Measurements from ENCODE around the gene AMPH.

AMPH gene

GRCh38 chr7:38481401-38481800 lies 149.8 kb downstream of the AMPH start:
- FAIRE-seq (no peak), DNase-seq (ENCODE audit: insufficient read length, low spot score) (no peak)
- TF ChIP-seq POLR2A (IDR thresholded peaks at IDR 0.05; ENCODE audit: low read depth, low read length) (no peak), SPI1 (IDR thresholded peaks at IDR 0.05; ENCODE audit: low read depth, low read length) (no peak), PAX5 (IDR thresholded peaks at IDR 0.05; ENCODE audit: insufficient read depth, low read length, severe bottlenecking) (no peak), TAF1 (IDR thresholded peaks at IDR 0.05; ENCODE audit: low read depth, low read length) (no peak), POU2F2 (IDR thresholded peaks at IDR 0.05; ENCODE audit: low read depth, low read length) (no peak), POLR2AphosphoS5 (IDR thresholded peaks at IDR 0.05; ENCODE audit: low read depth, low read length) (no peak)

- FAIRE-seq (no peak), DNase-seq (ENCODE audit: insufficient read length, low spot score) (no peak)
- TF ChIP-seq PAX5 (IDR thresholded peaks at IDR 0.05; ENCODE audit: insufficient read depth, low read length, severe bottlenecking) (no peak), POU2F2 (IDR thresholded peaks at IDR 0.05; ENCODE audit: low read depth, low read length) (no peak), SPI1 (IDR thresholded peaks at IDR 0.05; ENCODE audit: low read depth, low read length) (no peak), POLR2A (IDR thresholded peaks at IDR 0.05; ENCODE audit: low read depth, low read length) (no peak), TAF1 (IDR thresholded peaks at IDR 0.05; ENCODE audit: low read depth, low read length) (no peak), POLR2AphosphoS5 (IDR thresholded peaks at IDR 0.05; ENCODE audit: low read depth, low read length) (no peak)
Measured at GRCh38 chr7:38478404-38478803, 152.8 kb downstream of the AMPH start.

GRCh38 chr7:38477333-38477732 lies 153.8 kb downstream of the AMPH start:
- FAIRE-seq (no peak), DNase-seq (ENCODE audit: insufficient read length, low spot score) (no peak)
- TF ChIP-seq POLR2A (IDR thresholded peaks at IDR 0.05; ENCODE audit: low read depth, low read length): no peak
- no peak for TF ChIP-seq SPI1 (IDR thresholded peaks at IDR 0.05; ENCODE audit: low read depth, low read length)
- TF ChIP-seq TAF1 (IDR thresholded peaks at IDR 0.05; ENCODE audit: low read depth, low read length): no peak
- no peak for TF ChIP-seq POLR2AphosphoS5 (IDR thresholded peaks at IDR 0.05; ENCODE audit: low read depth, low read length)
- no peak for TF ChIP-seq PAX5 (IDR thresholded peaks at IDR 0.05; ENCODE audit: insufficient read depth, low read length, severe bottlenecking)
- TF ChIP-seq POU2F2 (IDR thresholded peaks at IDR 0.05; ENCODE audit: low read depth, low read length): no peak

- DNase-seq (ENCODE audit: insufficient read length, low spot score) (no peak), FAIRE-seq (no peak)
- TF ChIP-seq SPI1 (IDR thresholded peaks at IDR 0.05; ENCODE audit: low read depth, low read length): no peak
- no peak for TF ChIP-seq TAF1 (IDR thresholded peaks at IDR 0.05; ENCODE audit: low read depth, low read length)
- TF ChIP-seq POLR2AphosphoS5 (IDR thresholded peaks at IDR 0.05; ENCODE audit: low read depth, low read length): no peak
- no peak for TF ChIP-seq PAX5 (IDR thresholded peaks at IDR 0.05; ENCODE audit: insufficient read depth, low read length, severe bottlenecking)
- no peak for TF ChIP-seq POU2F2 (IDR thresholded peaks at IDR 0.05; ENCODE audit: low read depth, low read length)
- TF ChIP-seq POLR2A (IDR thresholded peaks at IDR 0.05; ENCODE audit: low read depth, low read length): no peak
Measured at GRCh38 chr7:38476764-38477163, 154.4 kb downstream of the AMPH start.

- no peak for DNase-seq (ENCODE audit: insufficient read length, low spot score)
- FAIRE-seq: no peak
- TF ChIP-seq TAF1 (IDR thresholded peaks at IDR 0.05; ENCODE audit: low read depth, low read length): no peak
- no peak for TF ChIP-seq POU2F2 (IDR thresholded peaks at IDR 0.05; ENCODE audit: low read depth, low read length)
- TF ChIP-seq POLR2A (IDR thresholded peaks at IDR 0.05; ENCODE audit: low read depth, low read length): no peak
- TF ChIP-seq POLR2AphosphoS5 (IDR thresholded peaks at IDR 0.05; ENCODE audit: low read depth, low read length): no peak
Measured at GRCh38 chr7:38465956-38466355, 165.2 kb downstream of the AMPH start.

GRCh38 chr7:38463277-38464225 lies 167.6 kb downstream of the AMPH start:
- TF ChIP-seq TAF1 (IDR thresholded peaks at IDR 0.05; ENCODE audit: low read depth, low read length): no peak
- TF ChIP-seq SPI1 (IDR thresholded peaks at IDR 0.05; ENCODE audit: low read depth, low read length): no peak
- TF ChIP-seq PAX5 (IDR thresholded peaks at IDR 0.05; ENCODE audit: insufficient read depth, low read length, severe bottlenecking): no peak
- no peak for TF ChIP-seq POLR2A (IDR thresholded peaks at IDR 0.05; ENCODE audit: low read depth, low read length)
- TF ChIP-seq POU2F2 (IDR thresholded peaks at IDR 0.05; ENCODE audit: low read depth, low read length): no peak
- no peak for TF ChIP-seq POLR2AphosphoS5 (IDR thresholded peaks at IDR 0.05; ENCODE audit: low read depth, low read length)
- DNase-seq (ENCODE audit: insufficient read length, low spot score) (peak; percentile 18), FAIRE-seq (peak; percentile 69)

- FAIRE-seq: no peak
- TF ChIP-seq POLR2AphosphoS5 (IDR thresholded peaks at IDR 0.05; ENCODE audit: low read depth, low read length) (no peak), TAF1 (IDR thresholded peaks at IDR 0.05; ENCODE audit: low read depth, low read length) (no peak), PAX5 (IDR thresholded peaks at IDR 0.05; ENCODE audit: insufficient read depth, low read length, severe bottlenecking) (no peak), SPI1 (IDR thresholded peaks at IDR 0.05; ENCODE audit: low read depth, low read length) (no peak), POU2F2 (IDR thresholded peaks at IDR 0.05; ENCODE audit: low read depth, low read length) (no peak), POLR2A (IDR thresholded peaks at IDR 0.05; ENCODE audit: low read depth, low read length) (no peak)
Measured at GRCh38 chr7:38462819-38463218, 168.4 kb downstream of the AMPH start.

GRCh38 chr7:38461887-38462286 lies 169.3 kb downstream of the AMPH start:
- no peak for TF ChIP-seq SPI1 (IDR thresholded peaks at IDR 0.05; ENCODE audit: low read depth, low read length)
- TF ChIP-seq TAF1 (IDR thresholded peaks at IDR 0.05; ENCODE audit: low read depth, low read length): no peak
- TF ChIP-seq POU2F2 (IDR thresholded peaks at IDR 0.05; ENCODE audit: low read depth, low read length): no peak
- TF ChIP-seq POLR2A (IDR thresholded peaks at IDR 0.05; ENCODE audit: low read depth, low read length): no peak
- no peak for TF ChIP-seq POLR2AphosphoS5 (IDR thresholded peaks at IDR 0.05; ENCODE audit: low read depth, low read length)
- no peak for TF ChIP-seq PAX5 (IDR thresholded peaks at IDR 0.05; ENCODE audit: insufficient read depth, low read length, severe bottlenecking)
- DNase-seq (ENCODE audit: insufficient read length, low spot score) (no peak), FAIRE-seq (peak; percentile 70)

More at GRCh38 chr7:38462819-38463218, 168.4 kb downstream of the AMPH start:
- DNase-seq (ENCODE audit: insufficient read length, low spot score): no peak

- FAIRE-seq (no peak), DNase-seq (ENCODE audit: insufficient read length, low spot score) (no peak)
- no peak for TF ChIP-seq POLR2AphosphoS5 (IDR thresholded peaks at IDR 0.05; ENCODE audit: low read depth, low read length)
- no peak for TF ChIP-seq TAF1 (IDR thresholded peaks at IDR 0.05; ENCODE audit: low read depth, low read length)
- no peak for TF ChIP-seq POU2F2 (IDR thresholded peaks at IDR 0.05; ENCODE audit: low read depth, low read length)
- TF ChIP-seq PAX5 (IDR thresholded peaks at IDR 0.05; ENCODE audit: insufficient read depth, low read length, severe bottlenecking): no peak
- TF ChIP-seq POLR2A (IDR thresholded peaks at IDR 0.05; ENCODE audit: low read depth, low read length): no peak
- no peak for TF ChIP-seq SPI1 (IDR thresholded peaks at IDR 0.05; ENCODE audit: low read depth, low read length)
Measured at GRCh38 chr7:38453826-38454225, 177.3 kb downstream of the AMPH start.

Data from GM12891 (cell line).